ENCODE data around the gene AQP10.
"Not testable (repeated sequence)": the region's sequence is repeated elsewhere in the genome, so short reads cannot be mapped to it uniquely, and the experiment has no call there.

AQP10 gene

DNA sequence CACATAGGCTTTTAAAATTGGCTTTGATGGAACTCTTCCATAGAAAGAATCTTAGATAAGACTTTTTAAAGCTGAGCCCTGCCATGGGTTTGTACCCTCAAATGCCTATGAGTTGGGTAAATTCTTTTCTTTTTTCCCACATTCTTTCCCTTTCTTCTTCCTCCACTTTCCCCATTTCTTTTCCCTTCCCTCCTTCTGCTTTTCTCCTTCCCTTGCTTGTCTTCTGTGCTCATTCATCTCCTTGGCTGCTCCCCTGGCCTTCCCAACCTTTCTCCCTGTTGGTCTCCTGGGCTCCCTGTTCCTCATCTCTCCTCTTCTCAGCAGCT is 679 bp downstream of the AQP10 start:
- FAIRE-seq; DNase-seq (ENCODE audit: extremely low spot score, insufficient read length, low read depth): not testable (repeated sequence)

DNA sequence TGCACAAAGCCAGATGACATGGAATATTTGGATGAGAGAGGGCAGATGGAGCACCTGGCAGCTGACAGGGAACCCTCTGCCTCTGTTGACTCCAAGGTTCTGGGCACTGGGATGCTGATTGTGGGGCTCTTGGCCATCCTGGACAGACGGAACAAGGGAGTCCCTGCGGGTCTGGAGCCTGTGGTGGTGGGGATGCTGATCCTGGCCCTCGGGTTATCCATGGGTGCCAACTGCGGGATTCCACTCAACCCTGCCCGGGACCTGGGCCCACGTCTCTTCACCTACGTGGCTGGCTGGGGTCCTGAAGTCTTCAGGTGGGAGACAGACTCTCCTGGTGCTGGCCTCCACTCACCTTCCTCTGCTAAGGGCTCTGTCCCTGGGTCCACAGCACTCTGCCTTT is 2.6 kb downstream of the AQP10 start:
- no peak for DNase-seq (ENCODE audit: extremely low spot score, insufficient read length, low read depth)
- FAIRE-seq, result no peak

DNA sequence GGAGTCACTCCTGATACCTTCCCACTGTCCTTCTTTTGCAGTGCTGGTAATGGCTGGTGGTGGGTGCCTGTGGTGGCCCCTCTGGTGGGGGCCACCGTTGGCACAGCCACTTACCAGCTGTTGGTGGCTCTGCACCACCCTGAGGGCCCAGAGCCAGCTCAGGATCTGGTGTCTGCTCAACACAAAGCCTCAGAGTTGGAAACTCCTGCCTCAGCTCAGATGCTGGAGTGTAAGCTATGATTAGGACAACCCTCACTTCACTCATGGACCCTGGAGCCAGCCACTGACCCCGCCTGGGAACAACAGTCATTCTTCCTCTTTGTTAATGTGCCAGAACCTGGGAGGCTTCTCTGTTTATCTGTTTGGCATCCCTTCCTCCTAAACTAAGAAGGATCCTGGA is 3.3 kb downstream of the AQP10 start:
- no peak for FAIRE-seq
- no peak for DNase-seq (ENCODE audit: extremely low spot score, insufficient read length, low read depth)

DNA sequence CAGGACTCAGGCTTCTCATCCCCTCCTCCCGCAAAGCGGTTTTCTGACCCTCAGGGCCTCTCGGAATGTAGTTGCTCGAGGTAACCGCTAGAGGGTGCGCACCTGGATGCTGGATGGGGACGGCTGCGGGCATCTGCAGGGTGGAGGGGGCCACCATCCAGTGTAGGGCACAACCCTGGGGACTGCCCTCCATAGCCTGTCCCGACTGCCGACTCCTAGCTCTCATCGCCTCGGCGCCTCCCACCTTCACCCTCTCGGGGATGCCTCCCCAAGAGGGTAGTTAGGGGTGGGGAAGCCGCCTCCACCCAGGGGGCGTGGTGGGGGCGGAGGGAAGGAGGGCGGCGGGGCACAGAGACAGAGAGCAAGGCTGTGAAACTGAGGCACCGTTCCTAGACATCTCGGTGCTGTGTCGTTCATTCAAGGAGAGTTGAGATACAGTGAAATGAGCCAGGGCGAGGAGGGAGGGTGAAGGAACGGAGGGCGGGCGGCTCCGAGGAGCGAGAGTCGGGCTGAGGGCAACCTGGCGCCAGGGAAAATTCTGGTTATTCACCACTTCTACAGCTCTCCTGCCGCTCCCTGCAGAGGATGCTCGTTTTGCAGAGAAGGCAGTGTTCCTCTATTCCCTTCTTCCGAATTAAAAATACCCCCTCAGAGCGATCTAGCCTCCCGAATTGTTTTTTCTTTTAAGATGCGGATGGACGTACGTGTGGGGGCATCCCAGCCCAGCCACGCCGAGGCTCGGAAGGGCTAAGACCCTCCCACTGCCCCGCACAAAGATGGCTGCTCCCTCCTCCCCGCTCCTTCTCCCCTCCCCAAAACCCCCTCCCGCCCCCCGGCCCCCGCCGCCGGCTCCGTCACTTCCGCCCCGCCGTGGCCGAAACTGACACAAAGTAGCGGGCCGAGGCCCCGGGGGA is 4.0 kb downstream of the AQP10 start, which contains the start of gene ATP8B2:
ATP8B2 (plus strand) TSS at position 857 of the 914 bp plus-strand sequence. CDS start 2,617 bp downstream, outside the sequence.
- FAIRE-seq (peak; percentile 68), DNase-seq (ENCODE audit: extremely low spot score, insufficient read length, low read depth) (peak; percentile 73)

DNA sequence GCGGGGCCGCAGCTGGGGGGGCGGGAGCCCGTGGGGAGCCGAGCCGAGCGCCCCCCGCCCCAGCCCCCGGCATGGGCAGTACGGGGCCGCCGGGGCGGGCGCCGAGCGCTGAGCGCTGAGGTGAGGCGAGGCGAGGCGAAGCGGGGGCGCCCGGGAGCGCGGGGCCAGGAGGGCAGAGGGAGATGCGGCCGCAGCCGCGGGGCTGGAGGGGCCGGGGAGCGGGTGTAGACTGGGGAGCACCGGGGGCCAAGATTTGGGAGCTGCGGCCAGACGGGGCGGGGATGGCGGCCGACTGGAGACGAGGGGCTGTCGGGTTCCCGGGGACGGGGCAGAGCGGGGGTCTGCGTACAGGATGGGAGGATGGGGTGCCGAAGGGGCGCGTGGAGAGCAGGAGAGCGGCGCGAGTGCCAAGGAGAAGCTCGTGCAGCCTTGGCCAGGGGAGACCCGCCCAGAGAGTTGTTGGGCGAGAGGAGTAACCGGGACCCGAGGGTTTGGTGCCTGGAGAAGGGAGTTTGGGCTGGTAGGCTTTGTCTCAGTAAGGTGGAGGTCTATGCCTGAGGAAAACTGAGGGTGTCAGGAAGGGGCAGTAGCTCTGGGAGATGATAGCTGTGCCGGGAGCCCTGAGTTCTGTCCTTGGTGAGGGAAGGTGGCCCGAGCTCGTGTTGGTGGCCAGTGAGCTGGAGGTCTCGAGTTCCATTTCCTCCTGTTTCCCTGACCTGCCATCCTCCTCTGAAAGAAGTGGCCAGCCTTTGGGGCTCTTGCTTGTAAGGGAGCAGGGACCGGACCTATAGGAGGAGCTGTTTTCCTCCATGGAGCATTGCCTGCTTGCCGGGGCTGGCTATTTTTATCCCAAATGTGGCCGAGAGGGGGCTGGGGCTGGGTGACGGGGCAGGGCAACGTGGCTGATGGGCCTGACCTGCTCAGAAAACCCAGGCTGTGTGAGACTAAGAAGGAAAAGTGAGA is 5.0 kb downstream of the AQP10 start:
- FAIRE-seq, result no peak
- DNase-seq (ENCODE audit: extremely low spot score, insufficient read length, low read depth), result no peak

DNA sequence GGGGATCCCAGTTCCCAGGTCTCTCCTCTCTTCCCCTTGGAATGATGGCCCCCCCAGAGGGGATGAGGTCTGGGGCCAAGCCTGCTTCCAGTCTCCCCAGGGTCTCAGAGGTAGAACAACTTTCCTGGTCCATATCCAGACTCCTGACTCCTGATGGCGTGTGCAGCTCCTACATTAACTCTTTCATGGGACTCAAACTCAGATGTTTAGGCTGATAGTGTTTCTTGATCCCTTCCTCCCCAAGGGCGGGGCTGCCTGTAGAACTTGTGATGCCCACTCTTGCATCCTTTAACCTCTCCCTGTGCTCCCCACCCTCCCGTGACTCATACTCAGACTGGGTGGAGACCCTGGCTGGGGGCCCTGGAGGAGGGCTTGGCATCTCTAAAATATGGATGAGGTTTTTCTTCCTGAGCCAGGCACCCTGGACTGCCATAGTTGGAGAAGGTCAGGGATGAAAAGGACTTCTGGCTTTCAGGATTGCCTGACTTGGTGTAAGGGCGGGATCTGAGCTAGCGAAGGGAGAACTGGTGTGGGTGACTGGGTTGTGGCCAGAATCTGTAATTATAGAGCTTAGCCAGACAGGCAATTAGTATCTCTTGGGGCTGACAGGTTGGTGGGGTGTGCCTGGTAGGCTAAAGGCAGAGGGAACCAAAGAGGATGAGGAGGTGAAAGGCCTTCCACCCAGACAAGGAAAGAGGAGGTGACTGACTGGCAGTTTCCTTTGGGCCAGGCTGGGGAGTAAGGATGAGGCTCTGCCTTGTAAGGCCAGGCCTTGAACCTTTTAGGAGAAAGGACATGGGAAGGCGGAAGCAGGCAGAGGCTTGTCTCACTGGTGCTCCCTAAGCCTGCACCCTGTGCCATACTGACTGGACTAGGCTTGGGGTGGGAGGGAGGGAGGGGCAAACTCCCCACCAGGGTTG is 5.9 kb downstream of the AQP10 start:
- no peak for DNase-seq (ENCODE audit: extremely low spot score, insufficient read length, low read depth)
- no peak for FAIRE-seq

DNA sequence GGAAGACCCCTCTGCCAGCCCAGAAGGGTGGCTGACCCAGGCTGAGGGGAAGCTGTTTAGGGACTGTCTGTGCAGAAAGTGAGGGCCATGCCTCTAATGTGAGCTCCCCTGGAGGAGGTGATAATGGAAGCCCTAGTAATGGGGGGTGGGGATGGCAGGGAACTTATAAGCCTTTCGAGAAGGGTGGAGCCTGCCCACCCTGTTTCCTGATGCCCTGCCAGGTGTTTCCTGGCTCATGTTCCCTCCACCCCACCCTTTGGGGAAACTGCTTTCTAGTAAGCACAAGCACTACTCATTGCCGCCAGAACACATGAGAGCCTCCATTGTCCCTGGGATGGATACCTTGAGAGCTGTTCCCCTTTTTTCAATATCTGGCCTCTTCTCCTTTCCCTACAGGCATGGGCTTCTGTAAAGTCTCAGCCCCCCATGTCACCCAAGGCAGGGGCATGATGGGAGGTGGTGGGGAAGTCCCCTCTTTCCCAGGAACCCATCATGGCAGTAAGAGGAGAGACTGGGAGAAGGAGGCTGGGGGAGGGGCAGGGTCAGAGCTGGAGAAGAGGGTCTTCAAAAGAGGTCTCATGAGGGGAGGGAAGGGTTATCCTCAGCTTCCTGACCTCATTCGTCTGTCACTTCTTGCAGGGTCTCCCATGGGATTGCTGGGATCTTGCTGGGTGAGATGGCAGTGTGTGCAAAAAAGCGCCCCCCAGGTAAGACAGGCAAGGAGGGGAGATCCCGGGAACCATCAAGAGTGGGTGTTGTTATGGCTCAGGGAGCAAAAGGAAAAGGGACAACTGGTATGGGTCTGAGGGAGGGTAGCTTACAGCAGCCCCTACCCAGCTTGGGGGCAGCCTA is 6.8 kb downstream of the AQP10 start:
- DNase-seq (ENCODE audit: extremely low spot score, insufficient read length, low read depth) (no peak), FAIRE-seq (no peak)

DNA sequence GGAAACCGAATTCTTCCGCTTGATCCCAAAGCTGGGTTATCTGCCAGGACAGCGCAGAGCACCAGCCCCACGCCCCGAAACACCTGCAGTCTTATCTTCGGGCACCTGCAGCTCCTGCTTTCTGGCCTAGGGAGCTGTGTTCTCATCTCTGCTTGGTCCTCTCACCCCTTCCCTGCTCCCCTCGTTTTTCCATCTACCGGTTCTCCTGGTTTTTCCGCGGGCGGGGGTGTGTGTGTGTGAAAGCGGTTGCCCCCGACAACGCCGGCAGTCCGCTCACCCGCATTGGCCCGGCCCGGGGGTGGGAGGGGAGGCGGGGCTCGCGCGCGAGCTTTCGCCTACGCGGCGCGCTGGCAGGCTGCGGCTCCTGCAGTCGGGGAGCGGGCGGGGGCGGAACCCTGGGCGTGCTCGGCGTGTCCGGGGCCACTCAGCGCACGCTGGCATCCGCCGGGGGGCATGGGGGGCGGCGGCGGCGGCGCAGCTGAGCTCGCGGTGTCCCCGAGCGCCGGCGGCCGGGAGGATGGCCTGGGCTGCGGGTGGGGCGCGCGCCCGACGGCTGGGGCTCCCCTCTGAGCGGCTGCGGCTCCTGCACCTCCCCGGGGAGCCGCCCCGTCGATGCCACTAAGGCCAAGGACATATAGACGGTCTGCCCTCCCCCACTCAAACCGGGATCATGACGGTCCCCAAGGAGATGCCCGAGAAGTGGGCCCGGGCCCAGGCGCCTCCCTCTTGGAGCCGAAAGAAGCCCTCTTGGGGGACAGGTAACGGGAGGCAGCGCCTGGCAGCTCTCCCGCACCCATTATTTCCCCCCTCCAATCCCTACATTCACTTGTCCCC is 7.6 kb downstream of the AQP10 start:
- DNase-seq (ENCODE audit: extremely low spot score, insufficient read length, low read depth) (no peak), FAIRE-seq (peak; percentile 18)

DNA sequence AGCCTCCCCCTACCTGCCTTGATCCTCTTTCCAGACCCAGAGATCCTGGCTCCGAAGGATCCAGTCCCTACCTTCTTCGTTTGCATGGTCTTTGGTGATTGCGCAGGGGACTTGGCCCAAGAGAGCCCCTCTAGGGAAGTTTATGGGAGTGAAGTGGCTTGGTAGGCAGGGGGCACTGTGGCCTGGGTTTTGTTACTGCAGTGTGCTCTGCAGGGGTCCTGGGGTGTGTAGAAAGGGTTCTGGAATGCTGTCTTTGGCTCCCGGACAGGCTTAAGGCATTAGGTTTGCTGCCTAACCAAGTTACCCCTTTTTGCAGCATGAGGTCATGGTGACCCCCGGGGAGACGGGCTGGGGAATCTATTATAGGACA is 8.2 kb downstream of the AQP10 start:
- no peak for FAIRE-seq
- DNase-seq (ENCODE audit: extremely low spot score, insufficient read length, low read depth), result no peak

DNA sequence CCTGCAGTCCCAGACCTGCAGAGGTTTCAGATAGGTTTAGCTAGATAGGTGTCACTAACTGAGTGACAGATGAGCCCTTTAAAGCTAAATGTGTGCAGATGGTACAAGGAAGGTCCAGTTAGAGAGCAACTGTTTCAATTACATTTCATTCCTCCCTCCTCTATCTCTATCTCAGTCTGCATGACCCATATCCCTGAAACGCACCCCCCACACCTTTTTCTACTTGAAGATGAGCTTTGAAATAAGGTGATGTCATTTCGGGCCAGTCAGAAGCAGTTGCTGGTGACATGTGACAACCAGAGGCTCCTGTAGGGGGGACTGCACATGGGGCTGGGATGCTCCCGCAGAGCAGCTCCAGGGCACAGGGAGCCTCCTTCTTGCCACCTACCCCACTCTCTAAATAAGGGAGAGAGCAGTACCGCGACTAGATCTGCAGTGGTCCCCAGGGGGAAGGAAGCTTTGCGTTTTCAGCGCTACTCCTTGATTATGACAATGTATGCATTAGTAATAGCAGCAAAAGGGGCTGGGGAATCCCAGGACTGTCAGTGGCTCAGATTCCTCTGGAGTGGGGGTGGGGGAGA is 8.7 kb downstream of the AQP10 start:
- DNase-seq (ENCODE audit: extremely low spot score, insufficient read length, low read depth) (no peak), FAIRE-seq (no peak)

DNA sequence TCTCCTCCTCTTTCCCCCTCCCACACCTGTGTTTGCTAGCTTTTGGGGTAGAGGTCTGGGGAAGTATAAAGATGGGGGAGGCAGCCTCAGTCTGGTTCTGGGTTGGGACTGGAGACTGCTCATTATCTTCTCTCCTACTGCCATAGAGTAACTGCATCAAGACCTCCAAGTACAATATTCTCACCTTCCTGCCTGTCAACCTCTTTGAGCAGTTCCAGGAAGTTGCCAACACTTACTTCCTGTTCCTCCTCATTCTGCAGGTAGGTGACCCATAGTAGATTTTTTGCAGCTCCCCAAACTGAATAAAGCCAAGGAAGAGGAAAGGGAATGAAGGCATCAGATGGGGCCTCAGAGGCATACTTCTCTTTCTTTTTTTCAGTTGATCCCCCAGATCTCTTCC is 9.8 kb downstream of the AQP10 start:
- FAIRE-seq (no peak), DNase-seq (ENCODE audit: extremely low spot score, insufficient read length, low read depth) (no peak)

DNA sequence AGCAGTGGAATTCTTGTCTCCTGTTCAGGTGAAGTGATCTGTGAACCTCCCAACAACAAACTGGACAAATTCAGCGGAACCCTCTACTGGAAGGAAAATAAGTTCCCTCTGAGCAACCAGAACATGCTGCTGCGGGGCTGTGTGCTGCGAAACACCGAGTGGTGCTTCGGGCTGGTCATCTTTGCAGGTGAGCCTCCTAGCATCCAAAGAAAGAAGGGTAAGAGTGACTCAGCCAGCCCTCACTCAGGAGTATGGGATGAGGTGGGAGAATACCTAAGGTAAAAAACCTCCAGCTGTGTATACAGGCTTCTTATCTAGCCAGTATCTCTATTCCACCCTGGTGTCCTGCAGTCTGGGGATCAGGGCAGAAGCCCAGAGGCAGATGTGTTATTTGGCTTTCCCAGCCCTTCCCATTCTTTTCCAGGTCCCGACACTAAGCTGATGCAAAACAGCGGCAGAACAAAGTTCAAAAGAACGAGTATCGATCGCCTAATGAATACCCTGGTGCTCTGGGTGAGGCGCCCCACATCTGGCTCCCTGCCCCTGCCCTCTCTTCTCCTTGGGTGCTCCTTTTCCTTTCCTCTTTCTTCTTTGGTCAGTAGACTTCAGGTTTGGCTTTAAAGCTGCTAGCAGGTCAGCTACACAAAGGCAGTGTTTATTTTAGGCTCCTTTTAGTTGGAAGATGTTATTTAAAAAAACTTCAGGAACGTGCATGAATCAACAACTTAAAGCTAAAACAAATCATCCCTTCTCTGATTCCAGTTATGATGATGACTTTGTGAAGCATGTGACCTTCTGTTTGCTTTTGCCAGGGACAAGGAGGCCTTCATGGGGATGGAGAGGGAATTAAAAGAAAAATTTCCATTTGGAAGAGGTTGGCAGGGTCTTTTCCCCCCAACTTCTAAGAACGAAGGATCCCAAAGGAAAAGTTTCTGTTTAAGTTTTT is 13.5 kb downstream of the AQP10 start:
- DNase-seq (ENCODE audit: extremely low spot score, insufficient read length, low read depth) (no peak), FAIRE-seq (no peak)

DNA sequence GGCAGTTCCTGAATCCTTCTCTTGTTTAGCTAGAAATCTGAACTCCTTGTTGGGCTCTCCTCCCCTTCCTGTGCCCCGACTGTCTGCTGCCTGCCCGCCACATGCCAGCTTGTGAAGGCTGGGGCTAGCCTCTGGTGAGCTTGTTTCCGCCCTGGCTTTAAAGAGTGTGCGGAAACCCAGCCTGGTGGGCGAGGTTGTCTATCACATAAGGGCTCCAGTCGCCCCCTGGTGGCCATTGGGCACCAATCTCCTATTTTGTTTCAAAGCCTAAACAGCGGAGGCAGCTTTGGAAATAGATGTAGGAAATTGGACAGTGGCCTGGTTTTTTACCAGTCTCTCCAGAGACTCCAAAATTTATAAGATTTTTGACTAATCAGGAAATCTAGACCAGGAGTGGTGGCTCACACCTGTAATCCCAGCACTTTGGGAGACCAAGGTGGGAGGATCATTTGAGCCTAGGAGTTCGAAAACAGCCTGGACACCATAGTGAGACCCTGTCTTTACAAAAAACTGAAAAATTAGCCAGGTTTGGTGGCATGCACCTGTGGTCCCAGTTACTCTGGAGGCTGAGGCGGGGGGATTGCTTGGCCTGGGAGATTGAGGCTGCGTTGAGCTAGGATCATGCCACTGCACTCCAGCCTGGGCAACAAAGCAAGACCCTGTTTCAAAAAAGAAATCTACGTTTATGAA is 14.3 kb downstream of the AQP10 start:
- FAIRE-seq (peak; percentile 89), DNase-seq (ENCODE audit: extremely low spot score, insufficient read length, low read depth) (peak; percentile 79)

DNA sequence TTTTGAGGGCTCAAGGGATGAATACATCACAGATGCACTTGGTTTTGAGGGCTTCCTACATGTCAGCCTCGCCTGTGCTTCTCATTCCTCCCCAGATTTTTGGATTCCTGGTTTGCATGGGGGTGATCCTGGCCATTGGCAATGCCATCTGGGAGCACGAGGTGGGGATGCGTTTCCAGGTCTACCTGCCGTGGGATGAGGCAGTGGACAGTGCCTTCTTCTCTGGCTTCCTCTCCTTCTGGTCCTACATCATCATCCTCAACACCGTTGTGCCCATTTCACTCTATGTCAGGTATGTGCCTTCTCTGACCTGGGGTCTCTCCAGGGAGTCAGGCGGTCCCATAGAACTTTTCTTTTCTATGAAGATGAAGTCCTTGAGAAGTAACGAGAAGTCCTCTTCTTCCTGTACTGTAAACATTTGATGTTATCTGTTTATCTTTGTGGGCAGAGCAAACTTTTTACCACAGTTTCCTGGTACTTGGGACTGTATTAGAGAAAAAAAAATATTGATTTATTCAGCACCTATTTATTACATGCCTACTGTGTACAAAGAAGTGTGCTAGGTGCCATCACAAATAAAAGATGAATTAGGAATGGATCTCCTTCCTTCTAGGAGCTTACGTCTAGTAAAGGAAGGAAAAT is 16.5 kb downstream of the AQP10 start:
- FAIRE-seq, result no peak
- DNase-seq (ENCODE audit: extremely low spot score, insufficient read length, low read depth), result no peak

DNA sequence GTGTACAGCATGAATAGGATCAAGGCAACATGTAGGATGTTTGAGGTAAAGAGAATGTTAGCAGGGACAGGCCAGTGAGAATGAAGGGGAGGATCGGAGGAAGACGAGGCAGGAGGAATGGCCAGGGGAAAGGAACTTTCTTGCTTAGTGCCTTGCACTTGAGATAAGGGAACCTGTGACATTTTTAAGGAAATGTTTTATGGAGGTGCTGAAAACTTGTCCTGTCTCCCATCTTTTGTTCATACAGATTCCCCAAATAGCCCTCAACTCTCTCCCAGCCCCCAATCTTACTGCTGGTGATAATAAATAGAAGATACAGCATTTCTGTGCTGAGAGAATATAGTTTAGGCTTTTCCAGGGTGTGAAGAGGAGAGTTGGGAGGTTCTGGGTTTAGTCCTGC is 18.0 kb downstream of the AQP10 start:
- DNase-seq (ENCODE audit: extremely low spot score, insufficient read length, low read depth) (no peak), FAIRE-seq (no peak)

DNA sequence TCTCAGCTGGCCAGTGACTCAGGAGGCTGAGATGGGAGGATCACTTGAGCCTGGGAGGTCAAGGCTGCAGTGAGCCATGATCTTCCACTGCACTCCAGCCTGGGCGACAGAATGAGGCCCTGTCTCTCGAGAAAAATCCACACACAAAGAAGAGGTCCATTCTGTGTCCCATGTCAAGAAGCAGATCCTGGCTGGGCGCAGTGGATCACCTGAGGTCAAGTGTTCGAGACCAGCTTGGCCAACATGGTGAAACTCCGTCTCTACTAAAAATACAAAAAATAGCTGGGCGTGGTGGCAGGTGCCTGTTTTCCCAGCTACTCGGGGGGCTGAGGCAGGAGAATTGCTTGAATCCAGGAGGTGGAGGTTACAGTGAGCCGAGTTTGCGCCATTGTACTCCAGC is 20.5 kb downstream of the AQP10 start:
- not testable (repeated sequence) for DNase-seq (ENCODE audit: extremely low spot score, insufficient read length, low read depth); FAIRE-seq

Measured in GM18507 (cell line).